ENCODE data around the gene KIR2DL1.
"Not testable (repeated sequence)": the region's sequence is repeated elsewhere in the genome, so short reads cannot be mapped to it uniquely, and the experiment has no call there.

KIR2DL1 gene

DNA sequence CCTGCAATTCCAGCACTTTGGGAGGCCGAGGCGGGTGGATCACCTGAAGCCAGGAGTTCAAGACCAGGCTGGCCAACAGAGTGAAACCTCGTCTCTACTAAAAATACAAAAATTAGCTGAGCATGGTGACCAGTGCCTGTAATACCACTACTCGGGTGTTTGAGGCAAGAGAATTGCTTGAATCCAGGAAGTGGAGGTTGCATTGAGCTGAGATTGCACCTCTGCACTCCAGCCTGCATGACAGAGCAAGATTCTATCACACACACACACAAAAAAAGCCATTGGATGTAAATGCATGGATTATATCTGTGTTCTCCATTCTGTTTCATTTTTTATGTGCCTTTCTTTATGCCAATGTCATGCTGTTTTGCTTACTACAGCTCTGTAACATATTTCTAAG lies 54.8 kb downstream of the KIR2DL1 start:
- DNase-seq = not testable (repeated sequence)

DNA sequence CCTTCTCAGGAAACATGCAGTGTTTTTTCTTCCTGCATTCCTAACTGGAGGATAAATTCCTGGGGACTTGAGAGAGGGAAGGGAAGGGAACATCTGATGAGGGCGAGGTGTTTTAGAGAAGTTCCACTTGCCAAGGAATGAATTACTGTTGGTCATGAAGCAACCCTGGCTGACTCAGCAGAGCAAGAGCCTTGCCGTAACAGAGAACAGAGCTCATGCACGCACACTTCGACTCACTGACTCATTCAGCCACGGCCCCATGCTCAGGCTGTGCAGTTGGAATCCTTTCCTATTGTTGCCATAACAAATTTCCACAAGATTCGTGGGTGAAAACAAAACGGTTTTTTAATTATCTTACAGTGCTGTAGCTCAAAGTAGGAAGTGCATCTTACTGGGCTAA lies 55.7 kb downstream of the KIR2DL1 start:
- DNase-seq = not testable (repeated sequence)

DNA sequence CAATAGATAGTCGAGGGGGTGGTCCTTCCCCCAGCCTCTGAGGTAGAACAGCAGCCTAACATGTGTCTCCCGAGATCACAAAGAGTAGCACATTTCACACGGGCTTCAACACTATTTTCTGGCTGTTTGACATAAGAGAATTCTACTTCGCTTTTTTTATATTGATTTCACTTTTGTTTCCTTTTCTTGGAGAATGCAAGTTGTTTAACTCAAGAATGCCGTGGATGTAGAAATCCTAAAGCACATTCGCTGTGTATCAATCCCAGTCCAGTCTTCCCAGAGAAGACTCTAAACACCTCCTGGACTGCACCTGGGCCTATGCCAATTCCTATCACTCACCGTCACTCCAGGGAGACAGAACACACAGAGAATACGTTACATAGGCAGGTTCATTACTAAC lies 58.5 kb downstream of the KIR2DL1 start:
- DNase-seq = not testable (repeated sequence)

DNA sequence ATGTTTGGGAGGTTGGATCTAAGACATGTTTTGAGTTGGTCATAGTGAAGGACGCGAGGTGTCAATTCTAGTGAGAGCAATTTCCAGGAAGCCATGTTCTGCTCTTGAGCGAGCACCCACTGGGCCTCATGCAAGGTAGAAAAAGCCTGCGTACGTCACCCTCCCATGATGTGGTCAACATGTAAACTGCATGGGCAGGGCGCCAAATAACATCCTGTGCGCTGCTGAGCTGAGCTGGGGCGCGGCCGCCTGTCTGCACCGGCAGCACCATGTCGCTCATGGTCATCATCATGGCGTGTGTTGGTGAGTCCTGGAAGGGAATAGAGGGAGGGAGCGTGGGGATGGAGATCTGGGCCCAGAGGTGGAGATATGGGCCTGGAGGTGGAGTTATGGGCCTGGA lies 62.9 kb downstream of the KIR2DL1 start, which contains the start of gene KIR2DS4:
Gene KIR2DS4, plus strand, starts transcription at position 181 of the 400 bp plus-strand sequence.
- not testable (repeated sequence) for DNase-seq
